H1 (cell line): ENCODE measurements around the gene RELB. TPM values are rescaled to one million over a fixed set of nuclear protein-coding genes. Genes with fewer than 3 reads are reported as not detected.

ENCODE experiments used
- CTCF ChIA-PET: fragments of 300-600 bp; sonication (Branson Sonifier 250); formaldehyde crosslinking; loops from one replicate; lab custom pipeline; 2021; ENCODE audit not compliant: partially characterized antibody; lab: Charles Lee
- POLR2A ChIA-PET: fragments of 300-600 bp; sonication (Branson Sonifier 250); formaldehyde crosslinking; loops from one replicate; lab custom pipeline; 2021; ENCODE audit warnings: inconsistent platforms; ENCODE audit not compliant: partially characterized antibody; lab: Charles Lee
- DNase-seq, 2 experiments: peaks; one replicate each; pipeline versions ENCODE4 v3.0.0 to v3.0.0-alpha.2; 2010 to 2022; ENCODE audit warnings: low spot score in 2 of 2, low read depth in 1 of 2, mixed read lengths in 1 of 2
- FAIRE-seq: peaks from 2 replicates; lab custom pipeline; 2011; peaks lifted over from hg19 to GRCh38; lab: Jason Lieb, UNC
- H2AFZ ChIP-seq: 2 replicates; pipeline ENCODE4 v1.8.1; 2012; ENCODE audit warnings: low read length, inconsistent platforms
- H2AK5ac ChIP-seq: 2 replicates; pipeline ENCODE4 v1.6.1; 2013; ENCODE audit warnings: low read depth, low read length
- H2BK120ac ChIP-seq: replicated peaks from 2 replicates; pipeline ENCODE3; 2013; ENCODE audit warnings: low read depth, low read length, inconsistent platforms
- H2BK12ac ChIP-seq: 2 replicates; pipeline ENCODE4 v1.6.1; 2013; ENCODE audit warnings: low read depth, low read length
- H2BK15ac ChIP-seq: 2 replicates; pipeline ENCODE4 v1.6.1; 2013; ENCODE audit warnings: low read length
- H2BK20ac ChIP-seq: 2 replicates; pipeline ENCODE4 v1.6.1; 2013; ENCODE audit warnings: low read length
- H2BK5ac ChIP-seq: 2 replicates; pipeline ENCODE4 v1.6.1; 2013; ENCODE audit warnings: low read depth, low read length
- H3K14ac ChIP-seq: 2 replicates; pipeline ENCODE4 v1.6.1; 2013; ENCODE audit warnings: inconsistent platforms; ENCODE audit not compliant: insufficient read length
- H3K18ac ChIP-seq: 2 replicates; pipeline ENCODE4 v1.6.1; 2013; ENCODE audit warnings: low read length; ENCODE audit errors: extremely low read depth
- H3K23ac ChIP-seq: 2 replicates; pipeline ENCODE4 v1.6.1; 2013; ENCODE audit warnings: inconsistent platforms; ENCODE audit not compliant: insufficient read length
- H3K23me2 ChIP-seq: 2 replicates; pipeline ENCODE4 v1.6.1; 2013; ENCODE audit warnings: low read depth, low read length
- H3K27ac ChIP-seq: 2 replicates; pipeline ENCODE4 v1.6.1; 2011; ENCODE audit warnings: low read depth, low read length, inconsistent platforms
- H3K27me3 ChIP-seq, 4 experiments: replicated peaks in 1 of 4; 1 replicate in 1 of 4; 2 replicates in 3 of 4; pipeline versions ENCODE4 v1.6.1 to v1.8.1; 2011 to 2013; ENCODE audit warnings: low read length in 3 of 4, mild to moderate bottlenecking in 3 of 4, inconsistent platforms in 2 of 4, mixed read lengths in 2 of 4, moderate library complexity in 1 of 4; ENCODE audit not compliant: control insufficient read depth in 3 of 4, insufficient read depth in 3 of 4; ENCODE audit errors: extremely low read depth in 1 of 4
- H3K36me3 ChIP-seq, 4 experiments: 2 replicates each; pipeline versions ENCODE4 v1.6.1 to v1.8.1; 2011 to 2013; ENCODE audit warnings: mild to moderate bottlenecking in 4 of 4, low read length in 3 of 4, moderate library complexity in 2 of 4, control low read depth in 1 of 4, inconsistent platforms in 1 of 4; ENCODE audit not compliant: insufficient read depth in 4 of 4, control insufficient read depth in 2 of 4
- H3K4ac ChIP-seq: replicated peaks from 2 replicates; pipeline ENCODE3; 2013; ENCODE audit warnings: low read length, low read depth, mixed read lengths, inconsistent platforms; ENCODE audit not compliant: insufficient read length
- H3K4me1 ChIP-seq, 4 experiments: replicated peaks in 1 of 4; 1 replicate in 1 of 4; 2 replicates in 3 of 4; pipeline versions ENCODE4 v1.6.1 to v1.8.1; 2011 to 2013; ENCODE audit warnings: low read length in 3 of 4, inconsistent platforms in 2 of 4, mixed read lengths in 1 of 4; ENCODE audit not compliant: insufficient read depth in 4 of 4, control insufficient read depth in 3 of 4
- H3K4me2 ChIP-seq, 2 experiments: 2 replicates each; pipeline versions ENCODE4 v1.6.1 to v1.8.1; 2011 to 2013; ENCODE audit warnings: low read depth in 2 of 2, low read length in 2 of 2, control low read depth in 1 of 2, inconsistent platforms in 1 of 2, mild to moderate bottlenecking in 1 of 2; ENCODE audit not compliant: insufficient read depth in 1 of 2
- H3K4me3 ChIP-seq, 4 experiments: fragments of 200-600, 300-600 bp in 1 of 4; sonication (generic), shearing (Covaris generic), sonication (Bioruptor Twin) in 1 of 4; 2 replicates each; pipeline versions ENCODE4 v1.5.1 to v1.8.1; 2011 to 2016; ENCODE audit warnings: low read length in 4 of 4, low read depth in 3 of 4, control low read depth in 2 of 4, inconsistent platforms in 2 of 4, mild to moderate bottlenecking in 2 of 4, mixed read lengths in 1 of 4, moderate library complexity in 1 of 4; ENCODE audit not compliant: insufficient read depth in 2 of 4; ENCODE audit errors: extremely low read depth in 1 of 4
- H3K56ac ChIP-seq: replicated peaks from 2 replicates; pipeline ENCODE3; 2013; ENCODE audit warnings: low read depth, mild to moderate bottlenecking, mixed read lengths, low read length, inconsistent platforms; ENCODE audit not compliant: insufficient read length
- H3K79me1 ChIP-seq: 2 replicates; pipeline ENCODE4 v1.6.1; 2013; ENCODE audit warnings: low read depth, low read length, control low read depth
- H3K79me2 ChIP-seq, 2 experiments: 2 replicates each; pipeline versions ENCODE4 v1.6.1 to v1.8.1; 2012 to 2013; ENCODE audit warnings: low read length in 2 of 2, mild to moderate bottlenecking in 2 of 2, inconsistent platforms in 1 of 2; ENCODE audit not compliant: insufficient read depth in 2 of 2, control insufficient read depth in 1 of 2
- H3K9ac ChIP-seq, 4 experiments: replicated peaks in 1 of 4; 1 replicate in 1 of 4; 2 replicates in 3 of 4; pipeline versions ENCODE4 v1.6.1 to v1.8.1; 2011 to 2013; ENCODE audit warnings: low read depth in 3 of 4, low read length in 3 of 4, control low read depth in 2 of 4, mild to moderate bottlenecking in 2 of 4, moderate library complexity in 2 of 4, inconsistent platforms in 1 of 4; ENCODE audit errors: extremely low read depth in 1 of 4
- H3K9me3 ChIP-seq, 2 experiments: 2 replicates each; pipeline versions ENCODE4 v1.6.1 to v1.8.1; 2012 to 2013; ENCODE audit warnings: mild to moderate bottlenecking in 2 of 2, moderate library complexity in 2 of 2, control low read depth in 1 of 2, inconsistent platforms in 1 of 2, low read depth in 1 of 2, low read length in 1 of 2, mixed read lengths in 1 of 2; ENCODE audit not compliant: insufficient read depth in 2 of 2
- H4K20me1 ChIP-seq, 2 experiments: replicated peaks in 1 of 2; 2 replicates each; pipeline versions ENCODE3 to v1.8.1; 2011 to 2013; ENCODE audit warnings: inconsistent platforms in 2 of 2, low read length in 2 of 2, mild to moderate bottlenecking in 1 of 2; ENCODE audit not compliant: insufficient read depth in 2 of 2, control insufficient read depth in 1 of 2
- H4K5ac ChIP-seq: 2 replicates; pipeline ENCODE4 v1.6.1; 2013; ENCODE audit warnings: low read length, low read depth, mixed read lengths, inconsistent platforms; ENCODE audit not compliant: insufficient read length
- H4K8ac ChIP-seq: 2 replicates; pipeline ENCODE4 v1.8.0; 2013; ENCODE audit warnings: mild to moderate bottlenecking, moderate library complexity, low read length, inconsistent platforms; ENCODE audit not compliant: insufficient read depth; ENCODE audit errors: extremely low read depth
- H4K91ac ChIP-seq: replicated peaks from 2 replicates; pipeline ENCODE3; 2013; ENCODE audit warnings: low read length, mixed read lengths, inconsistent platforms; ENCODE audit not compliant: insufficient read length
- CEBPB ChIP-seq: IDR thresholded peaks from 2 replicates; pipeline ENCODE4 v1.6.1; 2012; ENCODE audit warnings: low read depth, low read length
- CHD1 ChIP-seq: IDR thresholded peaks from 2 replicates; pipeline ENCODE4 v1.6.1; 2012; ENCODE audit warnings: low read depth, low read length, improper control_type of control experiment
- GTF2F1 ChIP-seq: IDR thresholded peaks from 2 replicates; pipeline ENCODE4 v1.6.1; 2012; ENCODE audit warnings: low read depth, low read length, improper control_type of control experiment, borderline replicate concordance
- HDAC6 ChIP-seq: IDR thresholded peaks from one replicate; pipeline ENCODE4 v1.7.1; 2012; ENCODE audit warnings: low read depth, mild to moderate bottlenecking, inconsistent platforms, low read length, moderate library complexity
- KDM4A ChIP-seq: IDR thresholded peaks from one replicate; pipeline ENCODE4 v1.7.1; 2012; ENCODE audit warnings: low read depth, mild to moderate bottlenecking, moderate library complexity, low read length, inconsistent platforms; ENCODE audit not compliant: severe bottlenecking
- POLR2AphosphoS5 ChIP-seq: IDR thresholded peaks from 2 replicates; pipeline ENCODE4 v1.6.1; 2011; ENCODE audit warnings: low read depth, low read length
- SIRT6 ChIP-seq: IDR thresholded peaks from one replicate; pipeline ENCODE4 v1.7.1; 2012; ENCODE audit warnings: low read length, inconsistent platforms
- SIX5 ChIP-seq: IDR thresholded peaks from 2 replicates; pipeline ENCODE4 v1.6.1; 2011; ENCODE audit warnings: mild to moderate bottlenecking, low read depth, low read length
- TAF1 ChIP-seq: IDR thresholded peaks from 2 replicates; pipeline ENCODE4 v1.6.1; 2011; ENCODE audit warnings: mild to moderate bottlenecking, low read depth, low read length
- WGBS, 2 experiments: shearing (Covaris generic) in 1 of 2; methylation state at CpG; one replicate each; pipeline versions ENCODE4 v1.1.6 to v1.1.7; 2013 to 2015; ENCODE audit warnings: low lambda C conversion rate in 2 of 2, mixed read lengths in 2 of 2, inconsistent platforms in 1 of 2, low coverage in 1 of 2, missing lambda C conversion rate in 1 of 2; ENCODE audit not compliant: insufficient replicate concordance in 2 of 2, insufficient coverage in 1 of 2, insufficient read length in 1 of 2; ENCODE audit errors: extremely low coverage in 1 of 2, missing lambda C conversion rate in 1 of 2; 5-methylcytosine and 5-hydroxymethylcytosine counted together
- polyA plus RNA-seq, 7 experiments: library from polyadenylated mRNA; depleted of rRNA in 3 of 7; stranded (reverse) in 5 of 7; unstranded in 2 of 7; fragments of >200 nt in 5 of 7; fragments of 200-250 nt in 2 of 7; gene quantifications; 1 replicate in 5 of 7; 2 replicates in 1 of 7; 4 replicates in 1 of 7; pipeline versions ENCODE4 v1.2.1 to v1.2.3, GENCODE V29; 2011 to 2013; ENCODE audit warnings: missing spikeins in 2 of 7, mixed read lengths in 2 of 7
- total RNA-seq: library from RNA; stranded (reverse); fragmentation: NEBNext Ultra II Directional; extraction: Animal tissue kit (Norgen Biotek cat#: 25700); gene quantifications from 2 replicates; pipeline ENCODE4 v1.2.1, GENCODE V29; 2021
- TF ChIP-seq, protein P1 (sequence below): IDR thresholded peaks from 2 replicates; pipeline ENCODE4 v1.6.1; 2012; ENCODE audit warnings: inconsistent platforms

RELB gene
- total and polyA plus RNA-seq, 2 of the 8 experiments (the other 6 are each of a cell fraction or from before 2014, with no cell fraction given), result 10.0 to 13.1 TPM

DNA sequence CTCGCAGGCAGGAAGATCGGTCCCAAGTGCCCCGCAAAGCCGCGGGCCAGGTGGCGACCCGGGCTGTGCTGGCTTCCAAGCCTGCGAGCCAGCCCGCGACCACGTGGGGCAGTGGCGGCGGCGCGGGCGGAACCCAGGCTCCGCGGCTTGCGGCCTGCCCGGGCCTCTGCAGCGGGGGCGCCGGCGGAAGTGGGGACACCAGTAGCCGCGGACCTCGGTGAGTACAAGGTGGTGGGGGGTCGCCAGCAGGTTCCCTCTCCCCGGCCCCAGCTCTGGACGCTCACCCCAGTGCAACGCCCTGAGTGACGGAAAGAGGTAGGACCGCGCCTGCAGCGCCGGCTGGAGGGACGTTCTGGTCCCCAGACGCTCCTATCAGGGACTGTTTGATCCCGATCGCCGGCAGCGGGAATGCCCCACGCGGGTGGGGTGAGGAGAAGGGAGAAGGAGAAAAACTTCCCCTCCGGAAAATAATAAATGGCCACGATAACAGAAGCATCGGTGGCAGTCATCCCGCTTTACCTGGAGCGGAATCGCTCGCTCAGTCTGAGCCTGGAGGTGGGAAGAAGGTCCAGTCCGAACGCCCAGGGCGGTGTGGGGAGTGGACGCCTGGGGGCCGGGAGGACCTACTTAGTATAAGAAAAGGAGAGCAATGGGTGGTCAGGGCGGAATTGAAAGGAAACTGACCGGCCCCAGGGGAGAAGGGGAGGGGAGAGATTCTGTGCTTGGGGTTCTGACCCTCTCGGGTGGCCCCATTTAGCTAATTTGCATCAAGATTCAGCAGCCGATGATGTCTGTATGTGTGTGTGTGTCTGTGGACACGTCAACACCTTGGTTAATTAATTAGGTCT lies 78.0 kb downstream of the RELB start, which contains the start of gene GEMIN7:
Gene GEMIN7 (plus strand): TSS at position 198 of the 848 bp plus-strand sequence. CDS start 10,855 bp downstream, outside the sequence.
- WGBS, 2 experiments, result 2% methylated on average over 39 of the region's 61 CpGs; no CpG with 5 or more reads in 1 of the 2 experiments
- TF ChIP-seq SIRT6 (no peak), CEBPB (no peak), POLR2AphosphoS5 (peak; percentile 72), TAF1 (peak; percentile 90), CHD1 (0 out of 2 replicates have a peak, but pooled peaks have one; percentile 21), SIX5 (peak; percentile 23; the same call in 1 of the 2 replicates), HDAC6 (no peak), KDM4A (no peak), GTF2F1 (no peak; the same call in 1 of the 2 replicates)
- TF ChIP-seq, protein P1, sequence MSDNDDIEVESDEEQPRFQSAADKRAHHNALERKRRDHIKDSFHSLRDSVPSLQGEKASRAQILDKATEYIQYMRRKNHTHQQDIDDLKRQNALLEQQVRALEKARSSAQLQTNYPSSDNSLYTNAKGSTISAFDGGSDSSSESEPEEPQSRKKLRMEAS, result peak; percentile 97

More for the DNA sequence above, 78.0 kb downstream of the RELB start, which contains the start of gene GEMIN7:
- no peaks in the 10 kb centered on the region for H3K9me3 ChIP-seq
- H3K27ac ChIP-seq, result peak within 1 kb of the TSS; percentile 94
- peak within 1 kb of the TSS; percentile 98; the same call in 1 of the 2 replicates for H2BK15ac ChIP-seq
- peak within 1 kb of the TSS; percentile 98 for H4K5ac ChIP-seq
- H2AFZ ChIP-seq, result no peak within 1 kb of the TSS
- peaks cover 17% of the 10 kb centered on the region for H3K23me2 ChIP-seq
- H2AK5ac ChIP-seq, result peak within 1 kb of the TSS; percentile 80; the same call in 1 of the 2 replicates
- peak within 1 kb of the TSS; percentile 87 to 99 for H3K4me2 ChIP-seq
- peak within 1 kb of the TSS; percentile 87 for H4K91ac ChIP-seq
- H3K27me3 ChIP-seq, result no peaks in the 10 kb centered on the region
- H3K4ac ChIP-seq, result peak within 1 kb of the TSS; percentile 95
- peak within 1 kb of the TSS; percentile 91 for H3K56ac ChIP-seq
- ChIA-PET CTCF (interaction anchor here (0.5 to 4.1 kb wide), 7 partner anchors 8 to 1546 kb away, joined by 3 to 39 read pairs (median 3); partner anchors contain the start of genes PPP1R37 and ZNF575), POLR2A (interaction anchor here (0.6 to 8.5 kb wide), 30 partner anchors 8 to 284 kb away, joined by 3 to 230 read pairs (median 4); partner anchors contain the start of genes APOE, BLOC1S3, CLASRP and CLPTM1)
- no peak within 1 kb of the TSS for H3K23ac ChIP-seq
- no peak for FAIRE-seq
- H4K20me1 ChIP-seq, result peaks cover 0 to 2% of the 10 kb centered on the region in 2 experiments
- H3K79me1 ChIP-seq, result peaks cover 9% of the 10 kb centered on the region
- DNase-seq, result peak in 1 of 2 experiments; percentile 92
- H3K14ac ChIP-seq, result peak within 1 kb of the TSS; percentile 24
- H4K8ac ChIP-seq, result peak within 1 kb of the TSS; percentile 95
- peak within 1 kb of the TSS; percentile 99 for H3K18ac ChIP-seq
- peaks cover 13 to 37% (median 20%) of the 10 kb centered on the region in 4 experiments for H3K4me1 ChIP-seq
- peak within 1 kb of the TSS; percentile 70 to 89 (median 82) for H3K9ac ChIP-seq
- H3K4me3 ChIP-seq, result peak within 1 kb of the TSS; percentile 87 to 98 (median 94)
- H3K79me2 ChIP-seq, result peaks cover 5 to 39% of the 10 kb centered on the region in 2 experiments
- H2BK20ac ChIP-seq, result peak within 1 kb of the TSS; percentile 80
- H2BK5ac ChIP-seq, result peak within 1 kb of the TSS; percentile 97
- H2BK120ac ChIP-seq, result peak within 1 kb of the TSS; percentile 79
- H3K36me3 ChIP-seq, result peaks cover 0 to 20% (median 4%) of the 10 kb centered on the region in 4 experiments; a peak in 4 of 8 replicates
- H2BK12ac ChIP-seq, result peak within 1 kb of the TSS; percentile 90
